ENCODE data around the gene AGER.
"Not testable (repeated sequence)": the region's sequence is repeated elsewhere in the genome, so short reads cannot be mapped to it uniquely, and the experiment has no call there.

Gene AGER

DNA sequence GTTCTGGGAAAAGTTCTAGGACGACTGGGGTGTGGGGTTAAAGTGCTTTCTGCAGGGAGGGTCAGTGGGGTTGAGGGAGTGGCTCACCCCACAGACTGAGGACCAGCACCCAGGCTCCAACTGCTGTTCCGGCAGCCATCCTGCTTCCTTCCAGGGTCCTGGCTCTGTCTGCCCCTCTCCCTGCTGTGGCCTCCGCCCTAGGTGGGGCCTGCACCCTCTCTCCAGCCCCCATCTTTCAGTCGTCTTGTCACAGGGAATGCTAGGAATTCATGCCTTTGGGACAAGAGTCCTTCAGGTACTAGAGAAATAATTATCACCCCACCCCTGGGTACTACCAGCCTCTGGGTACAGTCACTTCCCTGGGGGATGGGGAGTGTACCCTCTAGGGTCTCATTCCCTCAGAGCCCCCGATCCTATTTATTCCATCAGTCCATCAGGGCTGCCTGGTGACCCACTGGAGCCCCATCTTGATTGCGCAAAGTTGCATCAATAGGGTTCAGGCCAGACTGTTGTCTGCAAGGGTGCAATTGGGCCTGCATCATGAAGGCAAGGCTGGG, at the start of gene AGER:
AGER (minus strand) TSS at position 170 of the 557 bp plus-strand sequence; CDS start at position 139, 31 bp downstream.
- DNase-seq (ENCODE audit: low spot score) = no peak

- DNase-seq (ENCODE audit: low spot score) = no peak
These were observed 42.4 kb upstream of the AGER start for GRCh38 chr6:32226434-32226833.

GRCh38 chr6:32224696-32225095, 40.6 kb upstream of the AGER start:
- no peak for DNase-seq (ENCODE audit: low spot score)

- no peak for DNase-seq (ENCODE audit: low spot score)
These were observed 39.5 kb upstream of the AGER start, which contains the start of gene NOTCH4 for GRCh38 chr6:32223258-32224235. TSS of gene NOTCH4 (minus strand) at chr6:32224067. CDS start at chr6:32223928, 139 bp downstream.

- no peak for DNase-seq (ENCODE audit: low spot score)
These were observed 38.5 kb upstream of the AGER start for GRCh38 chr6:32222333-32223230.

DNA sequence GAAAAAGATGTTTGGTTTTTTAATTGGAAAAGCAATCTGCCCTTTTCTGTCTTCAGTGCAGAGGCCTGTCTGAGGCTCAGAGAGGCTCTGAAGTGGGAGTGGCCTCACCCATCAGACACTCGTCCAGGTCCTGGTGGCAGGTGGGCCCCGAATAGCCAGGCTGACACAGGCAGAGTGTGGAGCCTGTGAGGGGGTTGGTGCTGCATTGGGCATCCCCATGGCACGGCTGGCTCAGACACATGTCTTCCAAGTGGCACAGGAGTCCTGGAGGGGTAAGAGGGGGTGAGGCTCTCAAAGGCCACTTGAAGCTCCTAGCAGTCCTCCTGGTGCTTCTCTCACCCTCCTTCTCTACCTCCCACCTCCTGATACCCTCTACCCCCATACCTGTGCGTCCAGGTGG, 36.0 kb upstream of the AGER start:
- no peak for DNase-seq (ENCODE audit: low spot score)

- DNase-seq (ENCODE audit: low spot score) = no peak
These were observed 34.1 kb upstream of the AGER start for GRCh38 chr6:32218167-32218566.

DNA sequence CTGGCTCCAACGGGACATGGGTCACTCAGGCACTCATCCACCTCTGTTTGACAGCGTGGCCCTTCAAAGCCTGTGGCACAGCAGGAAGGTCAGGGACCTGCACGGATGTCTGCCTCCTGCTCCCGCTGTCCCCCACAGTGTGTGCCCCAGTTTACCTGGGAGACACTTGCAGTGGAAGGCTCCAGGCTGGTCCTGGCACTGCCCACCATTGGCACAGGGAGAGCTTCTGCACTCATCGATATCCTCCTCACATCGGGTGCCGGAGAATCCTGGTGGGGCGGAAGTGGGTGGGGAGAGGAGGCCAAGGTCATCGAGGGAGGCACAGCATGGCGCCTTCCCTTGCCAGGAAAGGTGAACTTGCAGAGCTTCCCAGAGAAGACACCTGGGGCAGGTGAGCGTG, 32.9 kb upstream of the AGER start:
- no peak for DNase-seq (ENCODE audit: low spot score)

DNA sequence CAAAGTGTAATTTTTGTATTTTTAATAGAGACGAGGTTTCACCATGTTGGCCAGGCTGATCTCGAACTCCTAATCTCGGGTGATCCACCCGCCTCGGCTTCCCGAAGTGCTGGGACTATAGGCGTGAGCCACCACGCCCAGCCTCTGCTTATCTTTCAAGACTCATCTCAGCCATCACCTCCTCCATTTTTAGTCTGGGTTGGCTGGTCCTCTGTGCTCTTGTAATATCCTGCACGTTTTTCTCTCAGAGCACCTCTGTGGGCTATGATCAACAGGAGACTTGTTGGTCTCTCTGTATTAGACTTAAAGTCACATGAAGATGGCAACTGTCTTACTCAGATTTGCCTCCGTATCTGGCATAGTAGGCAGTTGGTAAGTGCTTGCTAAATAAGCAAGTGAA, 32.2 kb upstream of the AGER start:
- DNase-seq (ENCODE audit: low spot score) = no peak

GRCh38 chr6:32215617-32216016, 31.6 kb upstream of the AGER start:
- DNase-seq (ENCODE audit: low spot score) = no peak

DNA sequence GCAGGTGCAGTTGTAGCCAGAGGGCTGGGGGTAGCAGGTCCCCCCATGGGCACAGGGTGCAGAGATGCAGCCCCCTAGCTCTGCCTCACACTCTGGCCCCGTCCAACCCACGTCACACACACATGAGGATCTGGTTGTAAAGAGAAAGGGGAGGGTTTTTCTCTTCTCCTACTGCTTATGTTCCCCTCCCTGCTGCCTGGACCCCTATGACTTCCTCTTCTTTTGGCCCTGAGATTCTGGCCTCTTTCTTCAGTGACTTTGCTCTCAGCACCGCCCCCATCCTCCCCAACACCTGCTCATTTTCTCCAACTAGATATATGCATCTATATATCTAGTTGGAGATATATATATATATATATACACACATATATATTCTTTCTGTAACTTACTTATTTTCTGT, 30.1 kb upstream of the AGER start:
- DNase-seq (ENCODE audit: low spot score) = no peak

DNA sequence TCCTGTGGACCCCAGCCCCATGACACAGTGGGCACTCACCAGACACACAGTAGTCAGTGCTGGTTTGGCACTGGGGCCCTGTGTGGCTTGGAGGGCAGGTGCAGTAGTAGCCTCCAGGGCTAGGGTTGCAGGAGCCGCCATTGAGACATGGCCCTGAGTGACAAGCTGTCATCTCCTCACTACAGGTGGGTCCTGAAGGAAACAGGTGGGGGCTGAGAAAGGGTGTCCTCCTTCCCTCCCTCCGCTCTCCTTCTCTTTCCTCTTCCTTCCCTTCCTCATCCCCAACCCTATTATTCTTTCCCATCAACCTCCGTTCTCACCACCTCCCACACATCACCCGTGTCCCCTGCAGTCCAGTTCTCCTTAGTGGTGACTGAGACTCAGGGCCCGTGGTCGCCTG, 29.6 kb upstream of the AGER start:
- DNase-seq (ENCODE audit: low spot score) = no peak

- no peak for DNase-seq (ENCODE audit: low spot score)
These were observed 28.2 kb upstream of the AGER start for GRCh38 chr6:32212076-32212760.

DNA sequence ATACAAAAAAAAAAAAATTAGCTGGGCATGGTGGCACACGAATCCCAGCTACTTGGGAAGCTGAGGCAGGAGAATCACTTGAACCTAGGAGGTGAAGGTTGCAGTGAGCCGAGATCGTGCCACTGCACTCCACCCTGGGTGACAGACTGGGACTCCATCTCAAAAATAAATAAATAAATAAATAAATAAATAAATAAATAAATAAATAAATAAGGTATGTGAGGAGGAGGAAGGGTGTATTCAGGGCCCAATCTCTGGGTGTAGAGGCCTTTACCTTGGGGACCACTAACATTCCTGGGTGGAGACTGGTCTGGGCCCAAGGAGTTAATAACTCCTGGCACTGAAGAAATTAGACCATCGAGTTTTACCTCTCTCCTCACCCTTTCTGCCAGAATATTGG, 27.4 kb upstream of the AGER start:
- not testable (repeated sequence) for DNase-seq (ENCODE audit: low spot score)

- DNase-seq (ENCODE audit: low spot score) = no peak
These were observed 26.1 kb upstream of the AGER start for GRCh38 chr6:32210191-32210601.

- no peak for DNase-seq (ENCODE audit: low spot score)
These were observed 24.9 kb upstream of the AGER start for GRCh38 chr6:32208996-32209395.

DNA sequence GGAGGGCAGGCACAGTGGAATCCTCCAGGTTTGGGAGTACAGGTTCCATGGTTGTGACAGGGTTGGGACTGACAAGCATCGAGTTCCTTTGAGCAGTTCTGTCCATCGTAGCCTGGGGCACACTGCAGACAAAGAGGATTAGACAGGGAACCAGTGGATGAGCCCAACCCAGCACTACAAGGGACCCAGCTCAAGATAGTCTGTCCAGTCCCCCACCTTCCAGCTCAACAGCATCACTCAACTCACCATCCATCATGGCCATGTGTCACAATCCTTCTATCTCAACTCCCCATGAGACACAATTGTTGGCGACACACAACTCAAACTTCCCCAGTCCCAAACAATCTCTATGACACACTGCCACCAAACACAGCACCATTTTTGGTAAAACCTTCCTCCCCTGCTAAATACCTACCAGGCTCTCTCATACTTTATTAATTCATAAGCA, 20.2 kb upstream of the AGER start:
- no peak for DNase-seq (ENCODE audit: low spot score)

GRCh38 chr6:32203426-32204267, 19.6 kb upstream of the AGER start:
- no peak for DNase-seq (ENCODE audit: low spot score)

- DNase-seq (ENCODE audit: low spot score) = no peak
These were observed 18.1 kb upstream of the AGER start for GRCh38 chr6:32202186-32202585.

GRCh38 chr6:32200711-32201475, 16.8 kb upstream of the AGER start:
- no peak for DNase-seq (ENCODE audit: low spot score)
